ENCODE data around the gene RAMACL. TPM values are rescaled to one million over a fixed set of nuclear protein-coding genes. Genes with fewer than 3 reads are reported as not detected.

RAMACL gene
- total and polyA plus RNA-seq, 2 of the 13 experiments (the other 11 are each of a cell fraction or from before 2014, with no cell fraction given), result 0.09 to 0.29 TPM

DNA sequence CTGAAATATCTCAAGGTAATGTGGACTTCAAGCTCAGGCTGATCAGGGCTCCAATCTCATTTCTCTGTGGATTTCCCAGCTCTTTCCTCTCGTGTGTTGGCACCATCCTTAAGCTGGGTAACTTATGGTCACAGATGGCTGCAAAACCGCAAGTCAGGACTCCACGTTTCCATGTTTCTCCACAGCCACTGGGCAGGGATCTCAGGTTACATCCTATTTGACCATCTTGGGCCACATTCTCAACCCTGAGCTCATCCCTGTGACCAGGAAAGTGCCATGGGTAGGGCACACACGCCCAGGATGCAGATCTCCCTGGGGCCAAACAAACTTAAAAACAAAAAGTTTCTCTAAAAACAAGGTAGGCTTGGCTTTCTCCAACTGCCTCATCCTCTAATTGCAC is 25.2 kb upstream of the RAMACL start (continued):
- TF ChIP-seq ZNF609 (CRISPR knock-in tag; IDR thresholded peaks at IDR 0.05; ENCODE audit: borderline replicate concordance) (no peak), MAZ (IDR thresholded peaks at IDR 0.05; ENCODE audit: borderline replicate concordance, low read depth, low read length) (no peak), MAZ (CRISPR knock-in tag; IDR thresholded peaks at IDR 0.05; ENCODE audit: low read depth) (no peak), ZNF775 (CRISPR knock-in tag; IDR thresholded peaks at IDR 0.05; ENCODE audit: borderline replicate concordance) (no peak)

DNA sequence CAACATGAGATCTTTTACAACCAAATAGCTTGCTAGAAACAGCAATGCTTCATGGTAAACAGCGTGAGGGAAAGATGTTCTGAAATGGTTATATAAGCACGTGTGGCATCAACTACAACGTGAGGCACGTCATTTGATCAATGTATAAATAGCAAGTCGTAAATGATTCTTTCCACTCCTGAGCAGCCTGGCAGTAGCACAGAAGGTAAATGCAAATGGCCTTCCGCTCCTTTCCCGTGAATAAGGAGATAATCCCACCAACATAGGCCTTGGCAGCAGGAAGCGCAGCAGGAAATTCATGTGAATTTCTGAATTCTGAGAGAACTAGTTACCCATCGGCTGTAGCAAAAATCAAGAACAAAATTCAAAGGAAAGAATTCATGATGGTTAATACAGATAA is 23.6 kb upstream of the RAMACL start:
- H4K20me1 ChIP-seq (ENCODE audit: insufficient read depth, low read length), result no peaks in the 10 kb centered on the region
- DNase-seq (ENCODE audit: low spot score), result no peak
- ATAC-seq, result no peak
- CTCF ChIA-PET (ENCODE audit: low intra/inter-chr PET ratio, low total read pairs), result no interaction called here
- no peaks in the 10 kb centered on the region for H3K4me1 ChIP-seq (ENCODE audit: insufficient read depth, low read length)
- no peaks in the 10 kb centered on the region for H3K79me2 ChIP-seq (ENCODE audit: insufficient read depth, low read length)
- H3K27ac ChIP-seq (ENCODE audit: extremely low read length, insufficient read depth, low read length), result no peak overlapping the region
- intact Hi-C loops (cut with micrococcal nuclease; ENCODE audit: unreplicated experiment), result no loop called here
- H3K27me3 ChIP-seq (ENCODE audit: control insufficient read depth in 1 of 2, insufficient read depth in 2 of 2, low read length in 2 of 2), result peaks cover 3 to 57% of the 10 kb centered on the region in 2 experiments; a peak in 4 of 5 replicates
- no peaks in the 10 kb centered on the region for H3K36me3 ChIP-seq (replicated peaks in 1 of 2; ENCODE audit: control insufficient read depth in 1 of 2, insufficient read depth in 2 of 2, low read length in 2 of 2)
- TF ChIP-seq KLF12 (CRISPR knock-in tag; IDR thresholded peaks at IDR 0.05; ENCODE audit: borderline replicate concordance) (no peak), NFIC (IDR thresholded peaks at IDR 0.05; ENCODE audit: low read length) (no peak), GPN1 (CRISPR knock-in tag; IDR thresholded peaks at IDR 0.05; ENCODE audit: borderline replicate concordance) (no peak), U2AF1 (optimal IDR thresholded peaks at IDR 0.05; ENCODE audit: low read depth, low read length) (no peak), ZKSCAN1 (IDR thresholded peaks at IDR 0.05; ENCODE audit: low read length) (no peak), EED (CRISPR knock-in tag; IDR thresholded peaks at IDR 0.05) (no peak), RELA (CRISPR knock-in tag; IDR thresholded peaks at IDR 0.05) (no peak), ZNF232 (CRISPR knock-in tag; IDR thresholded peaks at IDR 0.05; ENCODE audit: borderline replicate concordance) (no peak), MYC (CRISPR knock-in tag; IDR thresholded peaks at IDR 0.05; ENCODE audit: borderline replicate concordance) (no peak), ZNF761 (CRISPR knock-in tag; conservative IDR thresholded peaks at IDR 0.05) (no peak), ZBTB7B (CRISPR knock-in tag; IDR thresholded peaks at IDR 0.05) (no peak), ZSCAN20 (CRISPR knock-in tag; IDR thresholded peaks at IDR 0.05; ENCODE audit: borderline replicate concordance) (no peak), FOSL1 (CRISPR knock-in tag; IDR thresholded peaks at IDR 0.05; ENCODE audit: borderline replicate concordance) (no peak), SNAPC2 (CRISPR knock-in tag; IDR thresholded peaks at IDR 0.05) (no peak)
- in situ Hi-C loops (cut with HindIII; ENCODE audit: extremely low pct_ligation_motif_present, low pct_unique_long_range_greater_than_20kb), result no loop called here
- POLR2A ChIA-PET, result no interaction called here
- 12% methylated on average over 9 of the region's 9 CpGs for WGBS (ENCODE audit: low lambda C conversion rate)
- no TSS peak for BruUV-seq (replicated peaks)
- FAIRE-seq, result no peak
- H2AFZ ChIP-seq (ENCODE audit: low read length), result no peak overlapping the region
- no peak overlapping the region for H3K4me3 ChIP-seq (replicated peaks in 1 of 3; ENCODE audit: insufficient read depth in 1 of 3, low read depth in 2 of 3, low read length in 3 of 3)
- H3K9me3 ChIP-seq (ENCODE audit: low read length), result no peaks in the 10 kb centered on the region
- no peak overlapping the region for H3K9ac ChIP-seq (ENCODE audit: insufficient read depth, low read depth, low read length)
- H3K4me2 ChIP-seq (ENCODE audit: low read depth, low read length), result no peak overlapping the region

All from HepG2 (cell line).